ENCODE results near the gene KLHL3. TPM values are rescaled to one million over a fixed set of nuclear protein-coding genes. Genes with fewer than 3 reads are reported as not detected.

Gene KLHL3
- total and polyA plus RNA-seq, 2 experiments from 2014 or later = 4.9 to 10.8 TPM

DNA sequence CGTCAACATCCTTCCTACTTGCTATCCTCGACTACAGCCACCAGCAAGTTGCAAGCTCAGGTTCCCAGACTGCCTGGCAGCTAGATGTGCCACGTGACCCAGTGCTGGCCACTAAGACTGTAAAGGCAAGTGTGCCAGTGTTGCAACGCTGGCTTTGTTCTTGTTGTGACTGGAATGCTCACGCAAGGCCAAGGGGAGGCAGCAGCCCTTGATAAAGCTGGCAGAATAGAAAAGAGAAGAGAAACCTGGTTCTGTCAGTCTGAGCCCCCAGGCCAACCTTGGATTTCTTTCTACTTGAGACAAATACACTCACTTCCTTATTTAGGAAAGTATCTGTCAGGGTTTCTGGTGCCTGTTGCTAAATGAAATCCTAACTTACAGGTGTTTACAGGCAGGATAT is 113.0 kb downstream of the KLHL3 start:
- H3K27ac ChIP-seq (ENCODE audit: low read depth) = no peak overlapping the region
- H2AFZ ChIP-seq = no peak overlapping the region
- Mint-ChIP-seq H3K27ac (no peak overlapping the region), H3K4me3 (no peak overlapping the region), H3K27me3 (ENCODE audit: insufficient read depth, low read depth, poor library complexity) (peaks cover 2% of the 10 kb centered on the region), H3K36me3 (ENCODE audit: low read depth) (peaks cover 7% of the 10 kb centered on the region; the same call in 1 of the 3 replicates), H3K4me1 (peaks cover 3% of the 10 kb centered on the region; the same call in 2 of the 3 replicates), H3K9me3 (no peaks in the 10 kb centered on the region)
- H3K36me3 ChIP-seq (ENCODE audit: insufficient read depth) = no peaks in the 10 kb centered on the region; the same call in 1 of the 2 replicates
- TF ChIP-seq EZH2 (IDR thresholded peaks at IDR 0.05; ENCODE audit: low read depth, unreplicated experiment) (no peak), STAT1 (IDR thresholded peaks at IDR 0.05; ENCODE audit: unreplicated experiment) (no peak), POLR2AphosphoS5 (IDR thresholded peaks at IDR 0.05; ENCODE audit: low read depth) (no peak), ZNF114 (CRISPR knock-in tag; IDR thresholded peaks at IDR 0.05) (no peak), ZNF331 (CRISPR knock-in tag; IDR thresholded peaks at IDR 0.05; ENCODE audit: low read depth) (no peak), CREB1 (CRISPR knock-in tag; IDR thresholded peaks at IDR 0.05; ENCODE audit: low read depth) (no peak), NANOG (IDR thresholded peaks at IDR 0.05; ENCODE audit: borderline replicate concordance) (no peak), JUNB (IDR thresholded peaks at IDR 0.05; ENCODE audit: unreplicated experiment) (no peak), EZH2phosphoT487 (IDR thresholded peaks at IDR 0.05; ENCODE audit: unreplicated experiment) (no peak)
- TF ChIP-seq, protein P1, sequence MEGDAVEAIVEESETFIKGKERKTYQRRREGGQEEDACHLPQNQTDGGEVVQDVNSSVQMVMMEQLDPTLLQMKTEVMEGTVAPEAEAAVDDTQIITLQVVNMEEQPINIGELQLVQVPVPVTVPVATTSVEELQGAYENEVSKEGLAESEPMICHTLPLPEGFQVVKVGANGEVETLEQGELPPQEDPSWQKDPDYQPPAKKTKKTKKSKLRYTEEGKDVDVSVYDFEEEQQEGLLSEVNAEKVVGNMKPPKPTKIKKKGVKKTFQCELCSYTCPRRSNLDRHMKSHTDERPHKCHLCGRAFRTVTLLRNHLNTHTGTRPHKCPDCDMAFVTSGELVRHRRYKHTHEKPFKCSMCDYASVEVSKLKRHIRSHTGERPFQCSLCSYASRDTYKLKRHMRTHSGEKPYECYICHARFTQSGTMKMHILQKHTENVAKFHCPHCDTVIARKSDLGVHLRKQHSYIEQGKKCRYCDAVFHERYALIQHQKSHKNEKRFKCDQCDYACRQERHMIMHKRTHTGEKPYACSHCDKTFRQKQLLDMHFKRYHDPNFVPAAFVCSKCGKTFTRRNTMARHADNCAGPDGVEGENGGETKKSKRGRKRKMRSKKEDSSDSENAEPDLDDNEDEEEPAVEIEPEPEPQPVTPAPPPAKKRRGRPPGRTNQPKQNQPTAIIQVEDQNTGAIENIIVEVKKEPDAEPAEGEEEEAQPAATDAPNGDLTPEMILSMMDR (conservative IDR thresholded peaks at IDR 0.05; ENCODE audit: low read depth in 2 of 2) = no peak
- TF ChIP-seq, protein P2, sequence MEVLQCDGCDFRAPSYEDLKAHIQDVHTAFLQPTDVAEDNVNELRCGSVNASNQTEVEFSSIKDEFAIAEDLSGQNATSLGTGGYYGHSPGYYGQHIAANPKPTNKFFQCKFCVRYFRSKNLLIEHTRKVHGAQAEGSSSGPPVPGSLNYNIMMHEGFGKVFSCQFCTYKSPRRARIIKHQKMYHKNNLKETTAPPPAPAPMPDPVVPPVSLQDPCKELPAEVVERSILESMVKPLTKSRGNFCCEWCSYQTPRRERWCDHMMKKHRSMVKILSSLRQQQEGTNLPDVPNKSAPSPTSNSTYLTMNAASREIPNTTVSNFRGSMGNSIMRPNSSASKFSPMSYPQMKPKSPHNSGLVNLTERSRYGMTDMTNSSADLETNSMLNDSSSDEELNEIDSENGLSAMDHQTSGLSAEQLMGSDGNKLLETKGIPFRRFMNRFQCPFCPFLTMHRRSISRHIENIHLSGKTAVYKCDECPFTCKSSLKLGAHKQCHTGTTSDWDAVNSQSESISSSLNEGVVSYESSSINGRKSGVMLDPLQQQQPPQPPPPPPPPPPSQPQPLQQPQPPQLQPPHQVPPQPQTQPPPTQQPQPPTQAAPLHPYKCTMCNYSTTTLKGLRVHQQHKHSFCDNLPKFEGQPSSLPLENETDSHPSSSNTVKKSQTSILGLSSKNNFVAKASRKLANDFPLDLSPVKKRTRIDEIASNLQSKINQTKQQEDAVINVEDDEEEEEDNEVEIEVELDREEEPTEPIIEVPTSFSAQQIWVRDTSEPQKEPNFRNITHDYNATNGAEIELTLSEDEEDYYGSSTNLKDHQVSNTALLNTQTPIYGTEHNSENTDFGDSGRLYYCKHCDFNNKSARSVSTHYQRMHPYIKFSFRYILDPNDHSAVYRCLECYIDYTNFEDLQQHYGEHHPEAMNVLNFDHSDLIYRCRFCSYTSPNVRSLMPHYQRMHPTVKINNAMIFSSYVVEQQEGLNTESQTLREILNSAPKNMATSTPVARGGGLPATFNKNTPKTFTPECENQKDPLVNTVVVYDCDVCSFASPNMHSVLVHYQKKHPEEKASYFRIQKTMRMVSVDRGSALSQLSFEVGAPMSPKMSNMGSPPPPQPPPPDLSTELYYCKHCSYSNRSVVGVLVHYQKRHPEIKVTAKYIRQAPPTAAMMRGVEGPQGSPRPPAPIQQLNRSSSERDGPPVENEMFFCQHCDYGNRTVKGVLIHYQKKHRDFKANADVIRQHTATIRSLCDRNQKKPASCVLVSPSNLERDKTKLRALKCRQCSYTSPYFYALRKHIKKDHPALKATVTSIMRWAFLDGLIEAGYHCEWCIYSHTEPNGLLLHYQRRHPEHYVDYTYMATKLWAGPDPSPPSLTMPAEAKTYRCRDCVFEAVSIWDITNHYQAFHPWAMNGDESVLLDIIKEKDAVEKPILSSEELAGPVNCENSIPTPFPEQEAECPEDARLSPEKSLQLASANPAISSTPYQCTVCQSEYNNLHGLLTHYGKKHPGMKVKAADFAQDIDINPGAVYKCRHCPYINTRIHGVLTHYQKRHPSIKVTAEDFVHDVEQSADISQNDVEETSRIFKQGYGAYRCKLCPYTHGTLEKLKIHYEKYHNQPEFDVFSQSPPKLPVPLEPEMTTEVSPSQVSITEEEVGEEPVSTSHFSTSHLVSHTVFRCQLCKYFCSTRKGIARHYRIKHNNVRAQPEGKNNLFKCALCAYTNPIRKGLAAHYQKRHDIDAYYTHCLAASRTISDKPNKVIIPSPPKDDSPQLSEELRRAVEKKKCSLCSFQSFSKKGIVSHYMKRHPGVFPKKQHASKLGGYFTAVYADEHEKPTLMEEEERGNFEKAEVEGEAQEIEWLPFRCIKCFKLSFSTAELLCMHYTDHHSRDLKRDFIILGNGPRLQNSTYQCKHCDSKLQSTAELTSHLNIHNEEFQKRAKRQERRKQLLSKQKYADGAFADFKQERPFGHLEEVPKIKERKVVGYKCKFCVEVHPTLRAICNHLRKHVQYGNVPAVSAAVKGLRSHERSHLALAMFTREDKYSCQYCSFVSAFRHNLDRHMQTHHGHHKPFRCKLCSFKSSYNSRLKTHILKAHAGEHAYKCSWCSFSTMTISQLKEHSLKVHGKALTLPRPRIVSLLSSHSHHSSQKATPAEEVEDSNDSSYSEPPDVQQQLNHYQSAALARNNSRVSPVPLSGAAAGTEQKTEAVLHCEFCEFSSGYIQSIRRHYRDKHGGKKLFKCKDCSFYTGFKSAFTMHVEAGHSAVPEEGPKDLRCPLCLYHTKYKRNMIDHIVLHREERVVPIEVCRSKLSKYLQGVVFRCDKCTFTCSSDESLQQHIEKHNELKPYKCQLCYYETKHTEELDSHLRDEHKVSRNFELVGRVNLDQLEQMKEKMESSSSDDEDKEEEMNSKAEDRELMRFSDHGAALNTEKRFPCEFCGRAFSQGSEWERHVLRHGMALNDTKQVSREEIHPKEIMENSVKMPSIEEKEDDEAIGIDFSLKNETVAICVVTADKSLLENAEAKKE (CRISPR knock-in tag; IDR thresholded peaks at IDR 0.05) = no peak
- TF ChIP-seq, protein P3, sequence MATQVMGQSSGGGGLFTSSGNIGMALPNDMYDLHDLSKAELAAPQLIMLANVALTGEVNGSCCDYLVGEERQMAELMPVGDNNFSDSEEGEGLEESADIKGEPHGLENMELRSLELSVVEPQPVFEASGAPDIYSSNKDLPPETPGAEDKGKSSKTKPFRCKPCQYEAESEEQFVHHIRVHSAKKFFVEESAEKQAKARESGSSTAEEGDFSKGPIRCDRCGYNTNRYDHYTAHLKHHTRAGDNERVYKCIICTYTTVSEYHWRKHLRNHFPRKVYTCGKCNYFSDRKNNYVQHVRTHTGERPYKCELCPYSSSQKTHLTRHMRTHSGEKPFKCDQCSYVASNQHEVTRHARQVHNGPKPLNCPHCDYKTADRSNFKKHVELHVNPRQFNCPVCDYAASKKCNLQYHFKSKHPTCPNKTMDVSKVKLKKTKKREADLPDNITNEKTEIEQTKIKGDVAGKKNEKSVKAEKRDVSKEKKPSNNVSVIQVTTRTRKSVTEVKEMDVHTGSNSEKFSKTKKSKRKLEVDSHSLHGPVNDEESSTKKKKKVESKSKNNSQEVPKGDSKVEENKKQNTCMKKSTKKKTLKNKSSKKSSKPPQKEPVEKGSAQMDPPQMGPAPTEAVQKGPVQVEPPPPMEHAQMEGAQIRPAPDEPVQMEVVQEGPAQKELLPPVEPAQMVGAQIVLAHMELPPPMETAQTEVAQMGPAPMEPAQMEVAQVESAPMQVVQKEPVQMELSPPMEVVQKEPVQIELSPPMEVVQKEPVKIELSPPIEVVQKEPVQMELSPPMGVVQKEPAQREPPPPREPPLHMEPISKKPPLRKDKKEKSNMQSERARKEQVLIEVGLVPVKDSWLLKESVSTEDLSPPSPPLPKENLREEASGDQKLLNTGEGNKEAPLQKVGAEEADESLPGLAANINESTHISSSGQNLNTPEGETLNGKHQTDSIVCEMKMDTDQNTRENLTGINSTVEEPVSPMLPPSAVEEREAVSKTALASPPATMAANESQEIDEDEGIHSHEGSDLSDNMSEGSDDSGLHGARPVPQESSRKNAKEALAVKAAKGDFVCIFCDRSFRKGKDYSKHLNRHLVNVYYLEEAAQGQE (IDR thresholded peaks at IDR 0.05; ENCODE audit: unreplicated experiment) = no peak
- TF ChIP-seq, protein P4, sequence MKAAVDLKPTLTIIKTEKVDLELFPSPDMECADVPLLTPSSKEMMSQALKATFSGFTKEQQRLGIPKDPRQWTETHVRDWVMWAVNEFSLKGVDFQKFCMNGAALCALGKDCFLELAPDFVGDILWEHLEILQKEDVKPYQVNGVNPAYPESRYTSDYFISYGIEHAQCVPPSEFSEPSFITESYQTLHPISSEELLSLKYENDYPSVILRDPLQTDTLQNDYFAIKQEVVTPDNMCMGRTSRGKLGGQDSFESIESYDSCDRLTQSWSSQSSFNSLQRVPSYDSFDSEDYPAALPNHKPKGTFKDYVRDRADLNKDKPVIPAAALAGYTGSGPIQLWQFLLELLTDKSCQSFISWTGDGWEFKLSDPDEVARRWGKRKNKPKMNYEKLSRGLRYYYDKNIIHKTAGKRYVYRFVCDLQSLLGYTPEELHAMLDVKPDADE (IDR thresholded peaks at IDR 0.05) = no peak
- H3K4me3 ChIP-seq = no peak overlapping the region
- DNase-seq (ENCODE audit: low spot score) (no peak), ATAC-seq (no peak)
- no peaks in the 10 kb centered on the region for H3K4me1 ChIP-seq (ENCODE audit: insufficient read depth)
- H3F3A ChIP-seq (replicated peaks; ENCODE audit: low read depth) = no peaks in the 10 kb centered on the region
- H3K9me2 ChIP-seq (ENCODE audit: insufficient read depth) = no peaks in the 10 kb centered on the region
- no peak overlapping the region for H3K4me2 ChIP-seq
- H3K27me3 ChIP-seq (ENCODE audit: insufficient read depth) = no peaks in the 10 kb centered on the region
- H3K79me2 ChIP-seq (replicated peaks; ENCODE audit: insufficient read depth) = no peaks in the 10 kb centered on the region
- no peaks in the 10 kb centered on the region; the same call in 1 of the 2 replicates for H4K20me1 ChIP-seq (replicated peaks; ENCODE audit: insufficient read depth)

Measured in GM23338 (cell line).